NCI-H1092 (cell line): ENCODE data around the gene ACAA2.

Experiments
- DNase-seq: peaks from one replicate; lab custom pipeline; 2025; lab: John Stamatoyannopoulos, UW

Gene ACAA2

GRCh38 chr18:49739275-49739674 is 74.1 kb downstream of the ACAA2 start:
- DNase-seq: no peak

DNA sequence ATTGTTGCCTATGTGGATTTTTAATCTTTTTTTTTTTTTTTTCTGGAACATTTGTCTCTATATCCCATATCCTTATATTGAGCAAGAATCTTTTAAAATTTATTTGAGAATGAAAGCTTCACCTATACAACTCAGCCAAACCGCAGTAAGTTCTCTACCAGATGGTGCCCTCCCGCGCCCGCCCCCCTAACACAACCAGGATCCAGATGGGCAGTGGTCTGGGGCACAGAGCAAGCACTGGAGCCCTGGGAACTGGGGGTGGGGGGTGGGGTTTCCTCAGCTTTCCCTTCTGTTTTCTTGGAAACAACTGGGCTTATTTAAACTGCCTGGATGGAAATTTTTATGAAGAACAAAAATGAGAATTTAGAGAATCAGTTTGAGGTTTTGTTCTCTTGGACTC is 74.6 kb downstream of the ACAA2 start:
- no peak for DNase-seq

DNA sequence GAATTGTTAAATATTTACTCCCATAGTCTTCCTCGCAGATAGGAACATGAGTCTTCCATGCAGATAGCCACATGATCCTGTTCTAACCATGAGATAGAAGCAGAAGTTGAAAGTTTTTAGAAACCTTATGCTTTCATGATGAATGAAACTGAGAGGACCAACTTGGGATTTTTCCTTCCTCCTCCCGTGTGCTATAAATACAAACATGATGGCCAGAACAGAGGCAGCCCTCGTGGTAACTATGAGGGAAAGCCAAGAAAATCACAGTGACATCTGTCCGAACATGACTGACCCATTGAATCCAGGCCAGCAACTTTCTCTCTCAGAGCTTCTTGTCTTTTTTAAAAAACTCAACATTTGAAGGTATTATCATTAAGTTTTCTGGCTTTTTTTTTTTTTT is 78.5 kb downstream of the ACAA2 start:
- DNase-seq: no peak

DNA sequence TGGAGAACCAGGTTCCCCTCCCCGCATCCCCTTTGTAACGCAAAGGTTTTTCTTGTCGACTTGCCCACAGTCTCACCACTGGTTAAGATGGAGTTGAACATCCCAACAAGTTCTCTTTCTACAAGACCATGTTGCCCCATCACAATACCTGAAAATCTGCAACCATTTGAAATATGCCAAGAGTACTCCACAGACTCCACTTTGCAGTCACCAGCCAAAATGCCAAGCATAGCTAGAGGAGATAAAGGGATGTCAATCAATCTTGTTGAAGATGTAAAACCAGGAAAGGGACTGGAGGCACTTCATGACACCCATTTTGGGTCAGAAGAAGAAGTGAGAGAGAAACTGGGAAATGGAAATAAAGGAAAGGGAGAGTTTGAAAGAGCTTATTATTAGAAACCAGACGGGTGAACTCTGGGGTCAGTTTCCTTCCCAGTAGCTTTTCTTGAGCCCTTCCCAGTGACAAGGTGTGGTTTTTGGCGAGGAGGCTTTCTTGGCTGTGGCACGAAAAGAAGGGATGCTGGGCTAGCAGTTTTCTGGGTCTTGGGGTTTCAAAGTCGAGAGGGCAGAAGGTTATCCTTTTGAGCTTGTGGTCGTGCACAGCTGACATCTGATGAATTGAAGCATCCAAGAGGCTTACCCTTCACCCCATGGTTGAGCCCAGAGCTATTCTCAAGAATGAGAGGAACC is 79.3 kb downstream of the ACAA2 start:
- no peak for DNase-seq

- no peak for DNase-seq
Observed at GRCh38 chr18:49733321-49733720, 80.0 kb downstream of the ACAA2 start.
